Occipital lobe (tissue), 1 donor: ENCODE data around the gene GGTA1. TPM values are rescaled to one million over a fixed set of nuclear protein-coding genes. Genes with fewer than 3 reads are reported as not detected.

Source experiments
- total RNA-seq: library from RNA; depleted of rRNA; stranded (reverse); fragments of >200 nt; gene quantifications from one replicate; pipeline ENCODE4 v1.2.3, GENCODE V29; 2014

Gene GGTA1
- total RNA-seq, 1 donor from 2014 or later: 2.3 TPM

Other genes starting within 250 kb of the GGTA1 start
- gene GSN, start 231.7 kb downstream of the GGTA1 start, total RNA-seq: 28.5 TPM
- 25.1 TPM for gene STOM, start 129.6 kb downstream of the GGTA1 start, total RNA-seq
- 11.9 TPM for gene DAB2IP, start 151.8 kb upstream of the GGTA1 start, total RNA-seq